RWPE1 (cell line): ENCODE results near the gene HNF1B.

ENCODE experiments used
- CTCF ChIA-PET: fragments of 350-600 bp; sonication (Branson Sonifier 250); formaldehyde crosslinking; extraction: SDS; loops from one replicate; lab custom pipeline; 2021; lab: Yijun Ruan, JAX
- POLR2A ChIA-PET: fragments of 400-600 bp; formaldehyde crosslinking; extraction: SDS; loops from one replicate; lab custom pipeline; 2020; ENCODE audit warnings: antibody characterized with exemption; ENCODE audit not compliant: low non-redundant PET; lab: Yijun Ruan, JAX
- DNase-seq: peaks from one replicate; pipeline ENCODE4 v3.0.0; 2012; ENCODE audit warnings: low spot score
- H3K27ac ChIP-seq: fragments of 450-650 bp; 2 replicates; pipeline ENCODE4 v1.5.1; 2017
- TF ChIP-seq, protein P1 (sequence below): fragments of 450-650 bp; conservative IDR thresholded peaks from 2 replicates; pipeline ENCODE4 v1.5.1; 2017; ENCODE audit warnings: low read depth, mild to moderate bottlenecking

HNF1B gene

GRCh38 chr17:37744961-37745800, at the start of gene HNF1B:
HNF1B (minus strand) TSS chr17:37745059; CDS start chr17:37744884, 175 bp downstream.
- no peak within 1 kb of the TSS for H3K27ac ChIP-seq
- TF ChIP-seq, protein P1, sequence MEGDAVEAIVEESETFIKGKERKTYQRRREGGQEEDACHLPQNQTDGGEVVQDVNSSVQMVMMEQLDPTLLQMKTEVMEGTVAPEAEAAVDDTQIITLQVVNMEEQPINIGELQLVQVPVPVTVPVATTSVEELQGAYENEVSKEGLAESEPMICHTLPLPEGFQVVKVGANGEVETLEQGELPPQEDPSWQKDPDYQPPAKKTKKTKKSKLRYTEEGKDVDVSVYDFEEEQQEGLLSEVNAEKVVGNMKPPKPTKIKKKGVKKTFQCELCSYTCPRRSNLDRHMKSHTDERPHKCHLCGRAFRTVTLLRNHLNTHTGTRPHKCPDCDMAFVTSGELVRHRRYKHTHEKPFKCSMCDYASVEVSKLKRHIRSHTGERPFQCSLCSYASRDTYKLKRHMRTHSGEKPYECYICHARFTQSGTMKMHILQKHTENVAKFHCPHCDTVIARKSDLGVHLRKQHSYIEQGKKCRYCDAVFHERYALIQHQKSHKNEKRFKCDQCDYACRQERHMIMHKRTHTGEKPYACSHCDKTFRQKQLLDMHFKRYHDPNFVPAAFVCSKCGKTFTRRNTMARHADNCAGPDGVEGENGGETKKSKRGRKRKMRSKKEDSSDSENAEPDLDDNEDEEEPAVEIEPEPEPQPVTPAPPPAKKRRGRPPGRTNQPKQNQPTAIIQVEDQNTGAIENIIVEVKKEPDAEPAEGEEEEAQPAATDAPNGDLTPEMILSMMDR, result no peak
- ChIA-PET POLR2A (no interaction called here), CTCF (interaction anchor here (0.5 to 0.8 kb wide), 2 partner anchors 25 to 561 kb away, joined by 3 read pairs; no protein-coding TSS in a partner anchor)
- DNase-seq, result no peak

- H3K27ac ChIP-seq, result no peak overlapping the region
- POLR2A ChIA-PET, result no interaction called here
- CTCF ChIA-PET, result interaction anchor here (0.6 kb wide), 2 partner anchors 9 to 569 kb away, joined by 3 read pairs; no protein-coding TSS in a partner anchor
- TF ChIP-seq, protein P1, result no peak
- no peak for DNase-seq
These were observed 47.9 kb upstream of the HNF1B start for GRCh38 chr17:37792787-37793186.

GRCh38 chr17:37791447-37792399, 46.9 kb upstream of the HNF1B start:
- ChIA-PET POLR2A (no interaction called here), CTCF (interaction anchor here (0.6 to 1.5 kb wide), 5 partner anchors 10 to 892 kb away, joined by 3 to 7 read pairs (median 4); no protein-coding TSS in a partner anchor)
- no peak for DNase-seq
- TF ChIP-seq, protein P1, result 0 out of 2 replicates have a peak, but pooled peaks have one; percentile 11
- no peak overlapping the region for H3K27ac ChIP-seq

DNA sequence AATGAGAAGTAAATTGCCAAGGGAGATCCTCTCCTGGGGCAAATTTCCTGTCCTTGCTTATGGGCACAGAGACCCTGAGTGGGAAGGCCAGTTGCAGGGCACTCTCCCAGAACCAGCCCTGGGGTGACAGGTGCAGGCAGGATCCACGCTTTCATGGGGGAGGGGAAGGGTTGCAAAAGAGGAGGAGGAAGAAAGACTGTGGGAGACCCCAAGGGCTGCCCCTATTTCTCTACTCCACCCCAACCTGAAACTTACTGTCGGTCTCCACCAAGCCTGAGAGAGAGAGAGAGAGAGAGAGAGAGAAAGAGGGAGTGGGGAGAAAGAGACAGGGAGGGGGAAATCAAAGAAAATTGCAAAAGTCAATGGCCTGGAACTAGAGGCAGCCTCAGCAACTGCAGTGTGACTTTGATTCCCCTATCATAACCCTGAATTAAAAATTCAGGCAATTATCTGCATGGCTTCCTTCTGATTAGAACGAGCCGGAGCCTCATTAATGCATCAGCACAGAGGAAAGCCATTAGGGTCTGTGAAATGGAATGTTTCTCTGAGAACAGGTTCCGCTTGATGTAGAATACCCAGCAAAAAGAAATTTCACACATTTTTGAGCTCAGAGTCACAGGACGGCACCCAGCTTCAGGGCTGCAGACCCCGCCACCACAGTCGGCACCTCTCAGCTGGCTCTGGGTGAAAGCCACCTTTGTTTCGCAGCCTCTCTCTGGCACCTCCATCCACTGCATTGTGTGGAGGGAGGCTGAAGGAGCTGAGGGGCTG, 45.1 kb upstream of the HNF1B start:
- no peak overlapping the region for H3K27ac ChIP-seq
- TF ChIP-seq, protein P1, result no peak
- ChIA-PET POLR2A (no interaction called here), CTCF (interaction anchor here (1.5 kb wide), 1 partner anchor 10 kb away, joined by 3 read pairs; no protein-coding TSS in a partner anchor)
- DNase-seq, result no peak

- ChIA-PET CTCF (no interaction called here), POLR2A (no interaction called here)
- TF ChIP-seq, protein P1, result no peak
- H3K27ac ChIP-seq, result no peak overlapping the region
- no peak for DNase-seq
These were observed 44.2 kb upstream of the HNF1B start for GRCh38 chr17:37789021-37789565.
